Skin of body (tissue), 3 donors: Measurements from ENCODE around the gene PHKG2. TPM values are rescaled to one million over a fixed set of nuclear protein-coding genes. Genes with fewer than 3 reads are reported as not detected.

Experiments
- DNase-seq: peaks from one replicate; lab custom pipeline; 2025; lab: John Stamatoyannopoulos, UW
- small RNA-seq: library from RNA; depleted of rRNA; stranded (forward); fragments of <200 nt; gene quantifications from one replicate; pipeline ENCODE3, GENCODE V24; 2014; ENCODE audit warnings: low replicate concordance
- total RNA-seq: library from RNA; depleted of rRNA; stranded (reverse); fragments of >200 nt; gene quantifications from one replicate; pipeline ENCODE4 v1.2.3, GENCODE V29; 2014

PHKG2 gene
- total RNA-seq, 1 donor from 2014 or later, result 13.6 TPM

DNA sequence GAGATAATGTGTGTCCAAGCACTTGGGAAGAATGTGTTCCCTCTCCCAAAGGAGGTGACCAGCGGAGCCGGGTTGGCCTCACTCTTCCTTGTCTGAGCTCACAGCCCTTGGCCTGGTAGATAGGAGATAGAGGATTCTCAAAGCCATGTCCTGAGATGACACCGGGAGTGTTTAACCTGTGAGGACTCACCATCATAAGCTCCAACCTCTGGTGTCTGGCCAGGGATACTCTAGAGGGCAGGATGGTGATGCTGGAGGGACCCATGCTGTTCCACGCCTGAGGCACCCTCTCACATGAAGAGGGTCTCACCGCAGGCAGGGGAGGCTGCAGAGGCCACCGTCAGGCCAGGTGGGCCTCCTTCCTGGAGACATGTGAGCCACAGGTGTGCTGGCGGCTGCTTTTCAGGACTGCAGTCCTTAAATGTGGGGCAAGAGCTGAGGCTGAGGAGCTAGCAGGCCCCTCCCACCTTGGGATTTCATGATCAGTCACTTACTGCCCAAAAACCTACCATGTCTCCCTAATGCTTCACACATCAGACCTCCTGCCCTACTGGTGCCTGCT is 45.4 kb downstream of the PHKG2 start:
- no peak for DNase-seq

DNA sequence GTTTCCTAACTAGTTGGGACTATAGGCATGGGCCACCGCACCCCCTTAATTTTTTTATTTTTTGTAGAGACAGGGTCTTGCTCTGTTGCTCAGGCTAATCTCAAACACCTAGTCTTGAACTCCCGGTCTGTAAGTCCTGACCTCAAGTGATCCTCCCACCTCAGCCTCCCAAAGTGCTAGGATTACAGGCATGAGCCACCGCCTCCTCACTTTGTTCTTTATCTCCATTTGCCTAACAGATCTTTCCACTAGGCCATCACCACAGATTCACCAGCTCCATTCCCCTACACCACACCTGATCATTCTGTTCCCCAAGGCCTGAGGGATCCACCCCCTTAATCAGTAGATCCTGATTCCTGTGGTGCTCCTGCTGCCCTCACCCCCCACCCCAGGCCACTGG is 46.4 kb downstream of the PHKG2 start:
- no peak for DNase-seq

DNA sequence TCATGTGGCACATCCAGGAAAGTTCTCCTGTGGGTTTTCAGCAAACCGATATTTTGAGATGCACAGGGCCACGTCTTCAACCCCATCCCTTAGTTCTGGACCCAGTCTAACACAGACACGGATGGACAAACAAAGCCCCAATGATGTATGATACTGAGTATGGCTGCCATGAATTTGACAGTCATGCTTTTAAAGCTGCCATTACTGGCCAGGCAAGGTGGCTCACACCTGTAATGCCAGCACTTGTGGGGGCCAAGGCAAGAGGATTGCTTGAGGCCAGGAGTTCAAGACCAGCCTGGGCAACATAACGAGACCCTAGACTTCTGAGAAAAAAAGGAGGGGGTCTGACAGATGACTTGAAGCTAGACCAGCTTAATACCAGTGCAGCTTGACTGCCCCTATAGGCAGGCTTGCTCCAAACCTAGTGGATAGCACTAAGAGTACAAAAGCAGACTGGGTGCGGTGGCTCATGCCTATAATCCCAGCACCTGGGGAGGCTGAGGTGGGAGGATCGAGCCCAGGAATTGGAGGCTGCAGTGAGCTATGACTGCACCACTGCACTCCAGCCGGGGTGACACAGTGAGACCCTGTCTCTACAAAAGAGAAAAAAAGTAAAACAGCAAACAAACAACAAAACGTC is 49.6 kb downstream of the PHKG2 start:
- no peak for DNase-seq

Small RNAs within 50 kb of the gene (small RNA-seq; reads per million reads assigned to genes)
- not detected for gene RNU6-1043P
- 1.2 reads per million, percentile 81 among the genes with 10 or more reads in this experiment for gene SNORA30

Other genes with a start within 250 kb of the PHKG2 start
- gene ZNF768, start 221.9 kb upstream of the PHKG2 start, total RNA-seq, result 11.2 TPM
- 5.8 TPM for gene ZNF747, start 213.6 kb upstream of the PHKG2 start, total RNA-seq
- gene ZNF764, start 190.1 kb upstream of the PHKG2 start, total RNA-seq, result 4.1 TPM
- gene ZNF688, start 176.7 kb upstream of the PHKG2 start, total RNA-seq, result 8.9 TPM
- 9.8 TPM for gene ZNF785, start 162.7 kb upstream of the PHKG2 start, total RNA-seq
- gene ZNF689, start 138.0 kb upstream of the PHKG2 start, total RNA-seq, result 3.3 TPM
- gene PRR14, start 97.5 kb upstream of the PHKG2 start, total RNA-seq, result 8.4 TPM
- gene FBRS, start 90.0 kb upstream of the PHKG2 start, total RNA-seq, result 17.3 TPM
- gene SRCAP, start 49.3 kb upstream of the PHKG2 start, total RNA-seq, result 17.1 TPM
- 0.79 TPM for gene CFAP119, start 13.6 kb downstream of the PHKG2 start, total RNA-seq
- gene RNF40, start 13.9 kb downstream of the PHKG2 start, total RNA-seq, result 48.4 TPM
- 5.2 TPM for gene ZNF629, start 38.8 kb downstream of the PHKG2 start, total RNA-seq
- gene BCL7C, start 145.7 kb downstream of the PHKG2 start, total RNA-seq, result 20.7 TPM
- 0.59 TPM for gene CTF1, start 148.2 kb downstream of the PHKG2 start, total RNA-seq
- 9.8 TPM for gene FBXL19, start 175.1 kb downstream of the PHKG2 start, total RNA-seq
- 10.3 TPM for gene ORAI3, start 200.6 kb downstream of the PHKG2 start, total RNA-seq
- 4.1 TPM for gene SETD1A, start 209.3 kb downstream of the PHKG2 start, total RNA-seq
- gene HSD3B7, start 236.8 kb downstream of the PHKG2 start, total RNA-seq, result 8.5 TPM